Measurements from ENCODE around the gene LAIR1. TPM values are rescaled to one million over a fixed set of nuclear protein-coding genes. Genes with fewer than 3 reads are reported as not detected.
A peak's percentile ranks its signal among the peaks of the same experiment; 100 is the strongest.

Gene LAIR1, protein sequence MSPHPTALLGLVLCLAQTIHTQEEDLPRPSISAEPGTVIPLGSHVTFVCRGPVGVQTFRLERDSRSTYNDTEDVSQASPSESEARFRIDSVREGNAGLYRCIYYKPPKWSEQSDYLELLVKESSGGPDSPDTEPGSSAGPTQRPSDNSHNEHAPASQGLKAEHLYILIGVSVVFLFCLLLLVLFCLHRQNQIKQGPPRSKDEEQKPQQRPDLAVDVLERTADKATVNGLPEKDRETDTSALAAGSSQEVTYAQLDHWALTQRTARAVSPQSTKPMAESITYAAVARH
- 11.1 TPM for total RNA-seq

GRCh38 chr19:54364775-54365257 is at the start of gene LAIR1:
LAIR1 (minus strand) TSS chr19:54364931; CDS start chr19:54364804, 127 bp downstream.
- H3K4me3 ChIP-seq: peak within 1 kb of the TSS; percentile 16 to 50
- TF ChIP-seq, protein P1, sequence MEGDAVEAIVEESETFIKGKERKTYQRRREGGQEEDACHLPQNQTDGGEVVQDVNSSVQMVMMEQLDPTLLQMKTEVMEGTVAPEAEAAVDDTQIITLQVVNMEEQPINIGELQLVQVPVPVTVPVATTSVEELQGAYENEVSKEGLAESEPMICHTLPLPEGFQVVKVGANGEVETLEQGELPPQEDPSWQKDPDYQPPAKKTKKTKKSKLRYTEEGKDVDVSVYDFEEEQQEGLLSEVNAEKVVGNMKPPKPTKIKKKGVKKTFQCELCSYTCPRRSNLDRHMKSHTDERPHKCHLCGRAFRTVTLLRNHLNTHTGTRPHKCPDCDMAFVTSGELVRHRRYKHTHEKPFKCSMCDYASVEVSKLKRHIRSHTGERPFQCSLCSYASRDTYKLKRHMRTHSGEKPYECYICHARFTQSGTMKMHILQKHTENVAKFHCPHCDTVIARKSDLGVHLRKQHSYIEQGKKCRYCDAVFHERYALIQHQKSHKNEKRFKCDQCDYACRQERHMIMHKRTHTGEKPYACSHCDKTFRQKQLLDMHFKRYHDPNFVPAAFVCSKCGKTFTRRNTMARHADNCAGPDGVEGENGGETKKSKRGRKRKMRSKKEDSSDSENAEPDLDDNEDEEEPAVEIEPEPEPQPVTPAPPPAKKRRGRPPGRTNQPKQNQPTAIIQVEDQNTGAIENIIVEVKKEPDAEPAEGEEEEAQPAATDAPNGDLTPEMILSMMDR (IDR thresholded peaks at IDR 0.05): no peak
- H3K36me3 ChIP-seq: no peaks in the 10 kb centered on the region
- no peaks in the 10 kb centered on the region for H3K9me3 ChIP-seq
- H3K4me1 ChIP-seq: no peaks in the 10 kb centered on the region
- no peaks in the 10 kb centered on the region for H3K27me3 ChIP-seq
- peak in 1 of 2 donors; percentile 73 for DNase-seq (ENCODE audit: low spot score in 2 of 2)
- H3K27ac ChIP-seq: peak within 1 kb of the TSS; percentile 40 to 48
- intact Hi-C loops (cut with DNase I): no loop called here

GRCh38 chr19:54414156-54414555 is 49.4 kb upstream of the LAIR1 start:
- H3K27ac ChIP-seq: no peak overlapping the region
- intact Hi-C loops (cut with DNase I): no loop called here
- no peaks in the 10 kb centered on the region for H3K9me3 ChIP-seq
- peaks cover 18% of the 10 kb centered on the region for H3K27me3 ChIP-seq
- H3K4me3 ChIP-seq: no peak overlapping the region
- DNase-seq (ENCODE audit: low spot score in 2 of 2): no peak
- H3K4me1 ChIP-seq: no peaks in the 10 kb centered on the region
- no peaks in the 10 kb centered on the region for H3K36me3 ChIP-seq
- TF ChIP-seq, protein P1 (IDR thresholded peaks at IDR 0.05): no peak

DNA sequence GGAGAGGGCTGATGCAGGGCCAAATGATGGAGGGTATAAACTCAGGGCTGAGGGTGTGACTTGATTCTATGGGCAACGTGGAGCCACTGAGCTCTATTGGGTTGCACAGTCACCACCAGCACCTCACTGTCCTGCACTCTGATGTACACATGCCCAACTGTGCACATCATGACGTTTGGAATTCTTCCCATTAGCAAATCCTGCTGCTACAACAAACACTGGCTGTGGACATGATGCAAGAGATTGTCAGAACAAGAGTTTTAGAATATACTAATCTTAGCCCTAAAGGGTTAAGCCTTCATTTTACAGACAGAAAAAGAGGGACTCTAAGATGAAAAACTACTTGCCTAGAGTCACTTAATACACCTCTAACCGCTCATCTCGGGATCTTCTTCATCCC is 48.1 kb upstream of the LAIR1 start:
- intact Hi-C loops (cut with DNase I): no loop called here
- no peak overlapping the region for H3K4me3 ChIP-seq
- DNase-seq (ENCODE audit: low spot score in 2 of 2): no peak
- no peaks in the 10 kb centered on the region for H3K4me1 ChIP-seq
- H3K9me3 ChIP-seq: no peaks in the 10 kb centered on the region
- H3K36me3 ChIP-seq: no peaks in the 10 kb centered on the region
- peaks cover 18% of the 10 kb centered on the region for H3K27me3 ChIP-seq
- TF ChIP-seq, protein P1 (IDR thresholded peaks at IDR 0.05): no peak
- H3K27ac ChIP-seq: no peak overlapping the region

- H3K4me3 ChIP-seq: no peak overlapping the region
- intact Hi-C loops (cut with DNase I): no loop called here
- no peak overlapping the region for H3K27ac ChIP-seq
- H3K4me1 ChIP-seq: no peaks in the 10 kb centered on the region
- H3K27me3 ChIP-seq: peaks cover 10% of the 10 kb centered on the region
- TF ChIP-seq, protein P1 (IDR thresholded peaks at IDR 0.05): no peak
- H3K36me3 ChIP-seq: no peaks in the 10 kb centered on the region
- no peak for DNase-seq (ENCODE audit: low spot score in 2 of 2)
- H3K9me3 ChIP-seq: no peaks in the 10 kb centered on the region
These were observed 46.3 kb upstream of the LAIR1 start for GRCh38 chr19:54411033-54411432.

DNA sequence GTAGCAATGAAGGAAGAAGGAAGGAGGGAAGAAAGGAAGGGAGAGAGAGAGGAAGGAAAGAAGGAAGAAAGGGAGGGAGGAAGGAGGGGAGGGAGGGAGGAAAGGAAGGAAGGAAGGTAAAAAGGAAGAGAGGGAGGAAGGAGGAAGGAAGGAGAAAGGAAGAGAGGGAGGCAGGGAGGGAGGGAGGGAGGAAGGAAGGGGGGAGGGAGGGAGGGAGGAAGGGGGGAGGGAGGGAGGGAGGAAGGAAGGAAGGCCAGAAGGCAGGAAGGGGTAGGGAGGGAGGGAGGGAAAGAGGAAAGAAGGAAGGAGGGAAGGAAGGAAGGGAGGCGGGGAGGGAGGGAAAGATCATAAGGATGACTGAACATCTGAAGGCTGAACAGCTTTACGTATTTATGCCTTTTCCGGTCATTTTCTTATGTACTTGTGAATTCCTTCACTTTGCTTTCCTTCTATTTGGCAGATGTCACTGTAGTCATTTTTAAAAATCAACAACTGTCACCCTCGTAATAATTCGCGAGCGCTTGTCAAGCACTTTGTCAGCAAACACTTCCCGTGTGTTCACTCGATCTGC is 43.8 kb upstream of the LAIR1 start:
- Histone ChIP-seq H3K27me3 (no peaks in the 10 kb centered on the region), H3K36me3 (no peaks in the 10 kb centered on the region), H3K9me3 (no peaks in the 10 kb centered on the region), H3K27ac (no peak overlapping the region), H3K4me3 (no peak overlapping the region), H3K4me1 (no peaks in the 10 kb centered on the region)
- intact Hi-C loops (cut with DNase I): no loop called here
- TF ChIP-seq, protein P1 (IDR thresholded peaks at IDR 0.05): no peak
- no peak for DNase-seq (ENCODE audit: low spot score in 2 of 2)

Data from ascending aorta (tissue), 2 donors.